ENCODE results near the gene ZDHHC19. TPM values are rescaled to one million over a fixed set of nuclear protein-coding genes. Genes with fewer than 3 reads are reported as not detected.

The ZDHHC19 gene, protein sequence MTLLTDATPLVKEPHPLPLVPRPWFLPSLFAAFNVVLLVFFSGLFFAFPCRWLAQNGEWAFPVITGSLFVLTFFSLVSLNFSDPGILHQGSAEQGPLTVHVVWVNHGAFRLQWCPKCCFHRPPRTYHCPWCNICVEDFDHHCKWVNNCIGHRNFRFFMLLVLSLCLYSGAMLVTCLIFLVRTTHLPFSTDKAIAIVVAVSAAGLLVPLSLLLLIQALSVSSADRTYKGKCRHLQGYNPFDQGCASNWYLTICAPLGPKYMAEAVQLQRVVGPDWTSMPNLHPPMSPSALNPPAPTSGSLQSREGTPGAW
- total RNA-seq (not detected), total RNA-seq (0 to 0.80 (median 0.05) reads per million in 172 experiments)
- polyA plus RNA-seq (2013, experiment 1 of 2): 0.05 TPM
- 0.18 TPM for polyA plus RNA-seq (2013, experiment 2 of 2)

DNA sequence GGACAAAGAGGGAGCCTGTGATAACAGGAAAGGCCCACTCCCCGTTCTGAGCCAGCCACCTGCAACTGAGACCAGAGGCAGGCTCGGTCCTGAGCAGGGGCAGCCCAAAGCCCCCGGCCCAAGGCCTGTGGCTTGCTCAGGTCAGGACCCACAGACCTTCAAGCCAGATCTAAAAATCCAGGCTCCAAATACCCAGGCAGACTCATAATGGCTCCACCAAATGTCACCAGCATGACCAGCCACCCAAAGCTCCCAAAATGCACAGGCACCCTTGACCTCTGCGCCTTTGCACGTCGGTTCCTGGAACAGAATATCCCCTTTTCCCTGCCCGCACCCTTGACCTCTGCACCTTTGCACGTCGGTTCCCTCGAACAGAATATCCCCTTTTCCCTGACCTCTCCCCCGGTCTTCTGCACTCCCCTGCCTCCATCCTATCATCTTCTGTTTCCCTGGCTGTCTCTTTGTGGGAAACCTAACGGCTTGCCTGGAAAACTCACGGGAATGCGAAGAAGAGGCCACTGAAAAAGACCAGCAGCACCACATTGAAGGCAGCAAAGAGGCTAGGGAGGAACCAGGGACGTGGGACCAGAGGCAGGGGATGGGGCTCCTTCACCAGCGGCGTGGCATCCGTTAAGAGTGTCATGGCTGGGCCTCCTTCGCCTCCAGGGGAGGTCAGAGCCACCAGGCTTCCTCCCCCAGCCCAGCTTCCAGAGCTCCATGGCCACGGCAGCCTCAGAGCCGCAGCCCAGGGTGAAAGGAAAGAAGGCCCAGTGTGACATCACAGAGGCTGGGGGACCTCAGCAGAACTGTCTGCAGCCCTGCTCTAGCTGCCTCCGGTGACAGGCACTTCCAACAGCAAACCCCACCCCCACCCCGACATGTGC, at the start of gene ZDHHC19:
Gene ZDHHC19 (minus strand): TSS at position 728 of the 884 bp plus-strand sequence. CDS start 85 bp downstream, at position 643.
- CTCF ChIA-PET: no interaction called here
- Histone ChIP-seq H3K9me3 (ENCODE audit: control insufficient read depth in 1 of 2, insufficient read depth in 1 of 2, low read length in 2 of 2) (peaks cover 0 to 4% of the 10 kb centered on the region in 2 experiments), H3K36me3 (ENCODE audit: insufficient read depth, low read length) (no peaks in the 10 kb centered on the region), H3K4me3 (ENCODE audit: low read length) (no peak within 1 kb of the TSS), H3K27ac (ENCODE audit: low read depth in 1 of 2, low read length in 2 of 2) (no peak within 1 kb of the TSS), H3K4me1 (ENCODE audit: insufficient read depth, low read length) (peaks cover 18% of the 10 kb centered on the region), H3K27me3 (ENCODE audit: control insufficient read depth in 1 of 2, insufficient read depth in 2 of 2, low read length in 2 of 2) (no peaks in the 10 kb centered on the region)
- peaks cover 9% of the 10 kb centered on the region for H3K4me1 Mint-ChIP-seq (ENCODE audit: low read depth)
- ATAC-seq (ENCODE audit: poor library complexity): no peak
- H3K27ac Mint-ChIP-seq: no peak within 1 kb of the TSS
- POLR2A ChIA-PET: no interaction called here
- no peak for TF ChIP-seq CTCF (IDR thresholded peaks at IDR 0.05)
- no peaks in the 10 kb centered on the region for H3K36me3 Mint-ChIP-seq (ENCODE audit: low read depth)
- no peak within 1 kb of the TSS for H3K4me3 Mint-ChIP-seq
- DNase-seq: no peak
- H3K27me3 Mint-ChIP-seq: no peaks in the 10 kb centered on the region
- intact Hi-C loops (cut with DNase I, micrococcal nuclease): no loop called here
- no peaks in the 10 kb centered on the region for H3K9me3 Mint-ChIP-seq

GRCh38 chr3:196260784-196261183, 49.6 kb upstream of the ZDHHC19 start:
- DNase-seq (no peak), ATAC-seq (ENCODE audit: poor library complexity) (no peak)
- H3K36me3 Mint-ChIP-seq (ENCODE audit: low read depth): peaks cover 69% of the 10 kb centered on the region
- no peak overlapping the region for H3K4me3 Mint-ChIP-seq
- no peaks in the 10 kb centered on the region for H3K4me1 Mint-ChIP-seq (ENCODE audit: low read depth)
- POLR2A ChIA-PET: no interaction called here
- H3K4me1 ChIP-seq (ENCODE audit: insufficient read depth, low read length): no peaks in the 10 kb centered on the region
- H3K9me3 ChIP-seq (ENCODE audit: control insufficient read depth in 1 of 2, insufficient read depth in 1 of 2, low read length in 2 of 2): no peaks in the 10 kb centered on the region
- CTCF ChIA-PET: no interaction called here
- H3K27me3 Mint-ChIP-seq: no peaks in the 10 kb centered on the region
- no peak for TF ChIP-seq CTCF (IDR thresholded peaks at IDR 0.05)
- no peaks in the 10 kb centered on the region for H3K27me3 ChIP-seq (ENCODE audit: control insufficient read depth in 1 of 2, insufficient read depth in 2 of 2, low read length in 2 of 2)
- no peak overlapping the region for H3K27ac ChIP-seq (ENCODE audit: low read depth in 1 of 2, low read length in 2 of 2)
- peaks cover 50% of the 10 kb centered on the region for H3K36me3 ChIP-seq (ENCODE audit: insufficient read depth, low read length)
- no peak overlapping the region for H3K27ac Mint-ChIP-seq
- no peaks in the 10 kb centered on the region for H3K9me3 Mint-ChIP-seq
- no peak overlapping the region for H3K4me3 ChIP-seq (ENCODE audit: low read length)
- intact Hi-C loops (cut with DNase I, micrococcal nuclease): no loop called here

DNA sequence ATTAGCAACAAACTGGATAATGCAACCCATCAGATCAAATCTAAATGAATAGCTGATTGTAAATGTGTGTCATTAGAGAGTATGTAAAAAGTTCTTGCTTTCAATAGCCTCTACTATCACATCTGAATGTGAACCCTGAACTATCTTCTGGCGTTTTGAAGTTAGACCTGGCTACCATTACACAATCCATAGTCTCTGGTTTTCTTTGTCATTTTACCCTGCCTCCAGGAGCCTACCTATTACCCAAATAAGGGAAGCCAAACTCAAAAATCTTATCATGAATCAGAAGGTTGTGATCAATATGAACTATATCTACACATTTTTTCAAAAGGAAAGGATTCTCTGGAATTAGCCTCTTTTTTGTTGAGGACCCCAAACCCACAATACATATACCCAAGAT, 44.6 kb upstream of the ZDHHC19 start:
- H3K4me3 ChIP-seq (ENCODE audit: low read length): no peak overlapping the region
- no peaks in the 10 kb centered on the region for H3K9me3 Mint-ChIP-seq
- peak overlapping the region; percentile 39 for H3K27ac Mint-ChIP-seq
- TF ChIP-seq CTCF (IDR thresholded peaks at IDR 0.05): no peak
- H3K4me3 Mint-ChIP-seq: no peak overlapping the region
- ChIA-PET CTCF (interaction anchor here (0.9 to 1.4 kb wide), 3 partner anchors 20 to 273 kb away, joined by 3 to 4 read pairs (median 3); no protein-coding TSS in a partner anchor), POLR2A (no interaction called here)
- H3K36me3 Mint-ChIP-seq (ENCODE audit: low read depth): peaks cover 54% of the 10 kb centered on the region
- no peak for DNase-seq
- no peak for ATAC-seq (ENCODE audit: poor library complexity)
- peaks cover 5% of the 10 kb centered on the region for H3K4me1 ChIP-seq (ENCODE audit: insufficient read depth, low read length)
- no peak overlapping the region for H3K27ac ChIP-seq (ENCODE audit: low read depth in 1 of 2, low read length in 2 of 2)
- H3K9me3 ChIP-seq (ENCODE audit: control insufficient read depth in 1 of 2, insufficient read depth in 1 of 2, low read length in 2 of 2): no peaks in the 10 kb centered on the region
- H3K27me3 ChIP-seq (ENCODE audit: control insufficient read depth in 1 of 2, insufficient read depth in 2 of 2, low read length in 2 of 2): no peaks in the 10 kb centered on the region
- H3K36me3 ChIP-seq (ENCODE audit: insufficient read depth, low read length): peaks cover 35% of the 10 kb centered on the region
- peaks cover 5% of the 10 kb centered on the region for H3K4me1 Mint-ChIP-seq (ENCODE audit: low read depth)
- intact Hi-C loops (cut with DNase I, micrococcal nuclease): loop anchor here in 1 of 2 experiments (10.0 kb wide), 1 partner anchor 349 kb away; no protein-coding TSS in a partner anchor
- H3K27me3 Mint-ChIP-seq: no peaks in the 10 kb centered on the region

Measured in CD4-positive, alpha-beta T cell (primary cell).